ENCODE measurements around the gene EFCAB12. TPM values are rescaled to one million over a fixed set of nuclear protein-coding genes. Genes with fewer than 3 reads are reported as not detected.
"Not testable (repeated sequence)": the region's sequence is repeated elsewhere in the genome, so short reads cannot be mapped to it uniquely, and the experiment has no call there.

Gene EFCAB12
- total and polyA plus RNA-seq, 2 of the 8 experiments (the other 6 are each of a cell fraction or from before 2014, with no cell fraction given) = 0.60 to 0.99 TPM

DNA sequence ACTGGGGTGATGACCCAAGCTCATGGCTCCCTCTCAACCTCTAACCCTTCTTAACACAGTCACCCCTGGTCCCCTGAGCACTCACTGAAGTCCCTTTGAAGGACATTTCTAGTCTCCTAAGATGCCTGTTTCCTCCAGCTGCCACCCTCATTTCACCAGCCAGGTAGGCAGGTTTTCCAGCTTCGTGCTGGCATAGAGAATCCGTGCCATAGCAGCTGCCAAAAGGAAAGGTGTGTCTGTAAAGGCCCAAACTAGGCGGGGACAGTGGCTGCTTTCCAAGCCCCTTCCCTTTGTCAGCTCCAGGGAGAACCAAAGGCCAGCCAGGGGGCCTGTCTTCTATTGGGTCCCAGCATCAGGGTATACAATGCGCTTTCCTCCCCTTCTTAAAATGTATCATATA, 36.9 kb downstream of the EFCAB12 start:
- not testable (repeated sequence) for H4K91ac ChIP-seq (replicated peaks; ENCODE audit: insufficient read length, low read length); H3K4me2 ChIP-seq (ENCODE audit: insufficient read depth in 1 of 2, low read depth in 2 of 2, low read length in 2 of 2); H3K18ac ChIP-seq (ENCODE audit: extremely low read depth, low read length); H3K4me3 ChIP-seq (ENCODE audit: extremely low read depth in 1 of 4, insufficient read depth in 2 of 4, low read depth in 3 of 4, low read length in 4 of 4); H2AK5ac ChIP-seq (ENCODE audit: low read depth, low read length); H2BK120ac ChIP-seq (replicated peaks; ENCODE audit: low read depth, low read length); H2BK12ac ChIP-seq (ENCODE audit: low read depth, low read length); H3K79me1 ChIP-seq (ENCODE audit: low read depth, low read length); DNase-seq (ENCODE audit: low read depth in 1 of 2, low spot score in 2 of 2); H4K5ac ChIP-seq (ENCODE audit: insufficient read length, low read depth, low read length); H3K27me3 ChIP-seq (replicated peaks in 1 of 4; ENCODE audit: control insufficient read depth in 3 of 4, extremely low read depth in 1 of 4, insufficient read depth in 3 of 4, low read length in 3 of 4); H2BK20ac ChIP-seq (ENCODE audit: low read length); H3K4ac ChIP-seq (replicated peaks; ENCODE audit: insufficient read length, low read depth, low read length); H2AFZ ChIP-seq (ENCODE audit: low read length); H3K4me1 ChIP-seq (replicated peaks in 1 of 4; ENCODE audit: control insufficient read depth in 3 of 4, insufficient read depth in 4 of 4, low read length in 3 of 4); H3K23me2 ChIP-seq (ENCODE audit: low read depth, low read length); H2BK15ac ChIP-seq (ENCODE audit: low read length); H3K27ac ChIP-seq (ENCODE audit: low read depth, low read length); H4K8ac ChIP-seq (ENCODE audit: extremely low read depth, insufficient read depth, low read length); H3K14ac ChIP-seq (ENCODE audit: insufficient read length); H2BK5ac ChIP-seq (ENCODE audit: low read depth, low read length); H3K23ac ChIP-seq (ENCODE audit: insufficient read length); FAIRE-seq; H3K56ac ChIP-seq (replicated peaks; ENCODE audit: insufficient read length, low read depth, low read length); H3K9ac ChIP-seq (replicated peaks in 1 of 4; ENCODE audit: extremely low read depth in 1 of 4, low read depth in 3 of 4, low read length in 3 of 4); H3K9me3 ChIP-seq (ENCODE audit: insufficient read depth in 2 of 2, low read depth in 1 of 2, low read length in 1 of 2)
- 94% methylated on average over 4 of the region's 4 CpGs; no CpG with 5 or more reads in 1 of the 2 experiments for WGBS, 2 experiments (ENCODE audit: extremely low coverage in 1 of 2, insufficient coverage in 1 of 2, insufficient read length in 1 of 2, insufficient replicate concordance in 2 of 2, low coverage in 1 of 2, low lambda C conversion rate in 2 of 2, missing lambda C conversion rate in 1 of 2)
- ChIA-PET CTCF (ENCODE audit: partially characterized antibody) (interaction anchor here (0.9 to 1.3 kb wide), 4 partner anchors 8 to 95 kb away, joined by 3 to 4 read pairs (median 3); no protein-coding TSS in a partner anchor), POLR2A (ENCODE audit: partially characterized antibody) (interaction anchor here (0.6 kb wide), 1 partner anchor 12 kb away, joined by 3 read pairs; no protein-coding TSS in a partner anchor)
- Histone ChIP-seq H3K79me2 (ENCODE audit: control insufficient read depth in 1 of 2, insufficient read depth in 2 of 2, low read length in 2 of 2) (peaks cover 0 to 20% of the 10 kb centered on the region in 2 experiments; a peak in 3 of 4 replicates), H3K36me3 (ENCODE audit: control insufficient read depth in 2 of 4, insufficient read depth in 4 of 4, low read length in 3 of 4) (peaks cover 7 to 34% (median 24%) of the 10 kb centered on the region in 4 experiments; a peak in 6 of 8 replicates), H4K20me1 (replicated peaks in 1 of 2; ENCODE audit: control insufficient read depth in 1 of 2, insufficient read depth in 2 of 2, low read length in 2 of 2) (peaks cover 4 to 13% of the 10 kb centered on the region in 2 experiments)

All from H1 (cell line).